Hepatocyte (in vitro differentiated cells): ENCODE measurements around the gene MED8. TPM values are rescaled to one million over a fixed set of nuclear protein-coding genes. Genes with fewer than 3 reads are reported as not detected.

Source experiments
- DNase-seq: peaks from one replicate; pipeline ENCODE4 v3.0.0-alpha.2; 2016; ENCODE audit warnings: low spot score
- H2AFZ ChIP-seq: fragments of 200-600 bp; sonication (generic); 2 replicates; pipeline ENCODE4 v1.6.0; 2016; ENCODE audit warnings: antibody characterized with exemption, mild to moderate bottlenecking
- H3K27ac ChIP-seq: fragments of 200-600 bp; sonication (generic); 2 replicates; pipeline ENCODE4 v1.5.1; 2016; ENCODE audit warnings: mild to moderate bottlenecking
- H3K27me3 ChIP-seq: fragments of 200-600 bp; sonication (generic); 2 replicates; pipeline ENCODE4 v1.6.1; 2016
- H3K36me3 ChIP-seq: fragments of 200-600 bp; sonication (generic); replicated peaks from 2 replicates; pipeline ENCODE4 v1.5.1; 2016; ENCODE audit warnings: low read depth; ENCODE audit not compliant: insufficient read depth
- H3K4me1 ChIP-seq: fragments of 200-600 bp; sonication (generic); 2 replicates; pipeline ENCODE4 v1.5.1; 2016; ENCODE audit warnings: mild to moderate bottlenecking, moderate library complexity; ENCODE audit not compliant: insufficient read depth
- H3K4me2 ChIP-seq: fragments of 200-600 bp; sonication (generic); 2 replicates; pipeline ENCODE4 v1.6.0; 2016
- H3K4me3 ChIP-seq: fragments of 200-600 bp; sonication (generic); 2 replicates; pipeline ENCODE4 v1.5.1; 2016; ENCODE audit warnings: mild to moderate bottlenecking
- H3K79me2 ChIP-seq: fragments of 200-600 bp; sonication (generic); 2 replicates; pipeline ENCODE4 v1.6.0; 2017; ENCODE audit warnings: mild to moderate bottlenecking
- H3K9me2 ChIP-seq: fragments of 200-600 bp; sonication (generic); replicated peaks from 2 replicates; pipeline ENCODE4 v1.6.0; 2017; ENCODE audit warnings: mild to moderate bottlenecking; ENCODE audit not compliant: insufficient read depth
- H3K9me3 ChIP-seq: fragments of 200-600 bp; sonication (generic); 2 replicates; pipeline ENCODE4 v1.5.1; 2016; ENCODE audit warnings: low read depth, mild to moderate bottlenecking
- H4K20me1 ChIP-seq: fragments of 200-600 bp; sonication (generic); 2 replicates; pipeline ENCODE4 v1.6.0; 2016; ENCODE audit warnings: mild to moderate bottlenecking; ENCODE audit not compliant: insufficient read depth, poor library complexity, severe bottlenecking
- CTCF ChIP-seq: fragments of 200-600 bp; sonication (generic); IDR thresholded peaks from 2 replicates; pipeline ENCODE4 v1.5.1; 2016; ENCODE audit warnings: antibody characterized with exemption, mild to moderate bottlenecking; ENCODE audit not compliant: poor library complexity
- EZH2 ChIP-seq: fragments of 200-600 bp; sonication (generic); IDR thresholded peaks from 2 replicates; pipeline ENCODE4 v1.6.1; 2016; ENCODE audit warnings: antibody characterized with exemption, mild to moderate bottlenecking, borderline replicate concordance
- EZH2phosphoT487 ChIP-seq: fragments of 200-600 bp; sonication (generic); IDR thresholded peaks from one replicate; pipeline ENCODE4 v1.6.1; 2018; ENCODE audit warnings: antibody characterized with exemption, mild to moderate bottlenecking, low read depth, moderate library complexity; ENCODE audit not compliant: unreplicated experiment, severe bottlenecking
- WGBS: methylation state at CpG from one replicate; pipeline ENCODE4 v1.1.6; 2016; ENCODE audit warnings: low lambda C conversion rate; ENCODE audit errors: missing lambda C conversion rate; 5-methylcytosine and 5-hydroxymethylcytosine counted together
- polyA plus RNA-seq: library from polyadenylated mRNA; unstranded; fragments of >200 nt; fragmentation: Nextera tagmentation; extraction: Ambion mirVana; gene quantifications from 2 replicates; pipeline ENCODE4 v1.2.1, GENCODE V29; 2016
- total RNA-seq: library from RNA; depleted of rRNA; stranded (reverse); fragments of >200 nt; gene quantifications from 2 replicates; pipeline ENCODE4 v1.2.3, GENCODE V29; 2014

MED8 gene
- total and polyA plus RNA-seq, 2 experiments from 2014 or later, result 58.6 to 68.3 TPM

- TF ChIP-seq CTCF (no peak), EZH2phosphoT487 (no peak), EZH2 (no peak)
- H3K79me2 ChIP-seq, result no peaks in the 10 kb centered on the region
- 84% methylated on average over 10 of the region's 10 CpGs for WGBS
- H3K27ac ChIP-seq, result no peak overlapping the region
- H3K27me3 ChIP-seq, result no peaks in the 10 kb centered on the region
- no peak overlapping the region for H2AFZ ChIP-seq
- DNase-seq, result no peak
- H4K20me1 ChIP-seq, result no peaks in the 10 kb centered on the region
- peaks cover 17% of the 10 kb centered on the region for H3K4me1 ChIP-seq
- H3K9me2 ChIP-seq, result no peaks in the 10 kb centered on the region
- H3K4me2 ChIP-seq, result no peak overlapping the region
- H3K9me3 ChIP-seq, result no peaks in the 10 kb centered on the region
- H3K36me3 ChIP-seq, result no peaks in the 10 kb centered on the region
- no peak overlapping the region for H3K4me3 ChIP-seq
Observed at GRCh38 chr1:43351421-43352350, 37.9 kb downstream of the MED8 start.

GRCh38 chr1:43350976-43351375 lies 38.6 kb downstream of the MED8 start:
- no peak overlapping the region for H3K4me3 ChIP-seq
- H3K27me3 ChIP-seq, result no peaks in the 10 kb centered on the region
- TF ChIP-seq CTCF, result no peak
- TF ChIP-seq EZH2phosphoT487, result no peak
- no peak for TF ChIP-seq EZH2
- H3K27ac ChIP-seq, result no peak overlapping the region
- no peaks in the 10 kb centered on the region for H3K79me2 ChIP-seq
- H3K36me3 ChIP-seq, result no peaks in the 10 kb centered on the region
- peaks cover 17% of the 10 kb centered on the region for H3K4me1 ChIP-seq
- H4K20me1 ChIP-seq, result no peaks in the 10 kb centered on the region
- DNase-seq, result no peak
- H2AFZ ChIP-seq, result no peak overlapping the region
- no peak overlapping the region for H3K4me2 ChIP-seq
- no peaks in the 10 kb centered on the region for H3K9me3 ChIP-seq
- H3K9me2 ChIP-seq, result no peaks in the 10 kb centered on the region
- WGBS, result 96% methylated on average over 1 of the region's 1 CpG

- Histone ChIP-seq H3K79me2 (no peaks in the 10 kb centered on the region), H2AFZ (peak overlapping the region; percentile 63), H3K9me2 (no peaks in the 10 kb centered on the region), H3K9me3 (no peaks in the 10 kb centered on the region), H3K4me1 (peaks cover 17% of the 10 kb centered on the region), H3K27ac (peak overlapping the region; percentile 97), H3K27me3 (no peaks in the 10 kb centered on the region), H3K36me3 (no peaks in the 10 kb centered on the region), H3K4me2 (peak overlapping the region; percentile 75), H3K4me3 (peak overlapping the region; percentile 9), H4K20me1 (no peaks in the 10 kb centered on the region)
- peak; percentile 46 for DNase-seq
- TF ChIP-seq EZH2phosphoT487 (no peak), EZH2 (no peak)
- WGBS, result 27% methylated on average over 11 of the region's 11 CpGs
Observed at GRCh38 chr1:43349594-43350306, 39.9 kb downstream of the MED8 start.
